Right cardiac atrium (tissue), 5 donors: ENCODE data around the gene INTS7. TPM values are rescaled to one million over a fixed set of nuclear protein-coding genes. Genes with fewer than 3 reads are reported as not detected.
"Not testable (repeated sequence)": the region's sequence is repeated elsewhere in the genome, so short reads cannot be mapped to it uniquely, and the experiment has no call there.

Source experiments
- ATAC-seq, 2 donors: fragments of 200-7000 bp; cut with Tn5 transposase; one replicate each; pipeline versions ENCODE4 v1.8.0 to v1.9.1; 2020; ENCODE audit warnings: moderate library complexity in 2 of 2, mild to moderate bottlenecking in 1 of 2
- DNase-seq, 3 donors: peaks; one replicate each; pipeline ENCODE4 v3.0.0-alpha.2; 2020
- H3K27ac ChIP-seq: one replicate; pipeline ENCODE4 v1.5.1; 2013; ENCODE audit warnings: mild to moderate bottlenecking, low read length, control low read depth, moderate library complexity
- H3K27me3 ChIP-seq: one replicate; pipeline ENCODE4 v1.6.1; 2013; ENCODE audit not compliant: control insufficient read depth, insufficient read depth
- H3K4me1 ChIP-seq: one replicate; pipeline ENCODE4 v1.6.1; 2013; ENCODE audit warnings: low read length; ENCODE audit not compliant: control insufficient read depth, insufficient read depth
- H3K4me3 ChIP-seq: one replicate; pipeline ENCODE4 v1.5.1; 2013; ENCODE audit warnings: low read length, control low read depth
- H3K9me3 ChIP-seq: one replicate; pipeline ENCODE4 v1.6.1; 2013; ENCODE audit warnings: low read length; ENCODE audit not compliant: control insufficient read depth
- WGBS: extraction: QIAGEN DNeasy Blood & Tissue Kit; methylation state at CpG from one replicate; pipeline ENCODE4 v1.1.7; 2013; 5-methylcytosine and 5-hydroxymethylcytosine counted together
- intact Hi-C, 4 donors: fragments of 100-400 bp; cut with DNase I; formaldehyde crosslinking; loops; one replicate each; pipeline versions ENCODE4 v1.11.0 to v1.14.0; 2022 to 2023
- polyA plus RNA-seq: library from polyadenylated mRNA; stranded (reverse); fragments of 200-250 nt; gene quantifications from one replicate; pipeline ENCODE4 v1.2.3, GENCODE V29; 2013
- total RNA-seq, 4 donors: library from RNA; stranded (reverse); fragmentation: NEBNext Ultra II Directional; extraction: Animal tissue kit (Norgen Biotek cat#: 25700); gene quantifications; one replicate each; pipeline ENCODE4 v1.2.1, GENCODE V29; 2021
- donor health status: healthy with polysubstance abuse.
- donor health status: DM: no; HTN: yes; CAD: no.
- donor health status: DM: no; HTN: no; CAD: no.
- donor health status: DM: no; HTN: yes; CAD: no; lungs with severe emphysema.
- donor health status: DM: yes; HTN: yes; CAD: no.

INTS7 gene
- total and polyA plus RNA-seq, 5 donors = 3.6 to 12.2 (median 7.8) TPM

DNA sequence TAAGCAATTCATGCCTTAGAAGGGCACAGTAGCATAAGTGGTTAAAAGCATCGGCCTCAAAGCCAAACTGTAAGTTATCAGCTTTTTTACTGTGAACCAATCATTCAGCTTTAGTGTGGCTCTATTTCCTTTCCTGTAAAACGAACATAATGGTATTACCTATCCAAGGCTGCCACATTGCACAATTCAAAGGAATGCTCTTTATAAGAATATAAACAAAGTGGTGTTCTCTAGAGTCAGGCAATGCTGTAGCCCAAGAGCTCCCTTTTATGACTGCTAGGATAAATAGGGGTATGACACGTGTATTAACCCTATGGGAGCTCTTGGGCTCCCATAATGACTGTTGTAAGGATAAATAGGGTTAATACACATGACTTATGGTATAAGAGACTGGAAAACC is 25.4 kb downstream of the INTS7 start:
- 83% methylated on average over 3 of the region's 3 CpGs for WGBS
- intact Hi-C loops = no loop called here

GRCh38 chr1:212009561-212009960 is 25.8 kb downstream of the INTS7 start:
- Histone ChIP-seq H3K4me1 (no peaks in the 10 kb centered on the region), H3K27ac (no peak overlapping the region), H3K4me3 (no peak overlapping the region), H3K27me3 (no peaks in the 10 kb centered on the region), H3K9me3 (no peaks in the 10 kb centered on the region)
- 97% methylated on average over 1 of the region's 1 CpG for WGBS
- ATAC-seq (no peak), DNase-seq (no peak)
- intact Hi-C loops = loop anchor here in 1 of 4 donors (5.0 kb wide), 1 partner anchor 43 kb away; no protein-coding TSS in a partner anchor

More for the DNA sequence above, 25.4 kb downstream of the INTS7 start:
- H3K9me3 ChIP-seq = no peaks in the 10 kb centered on the region
- no peak for ATAC-seq
- no peak overlapping the region for H3K4me3 ChIP-seq
- H3K4me1 ChIP-seq = no peaks in the 10 kb centered on the region
- H3K27ac ChIP-seq = no peak overlapping the region
- DNase-seq = no peak
- no peaks in the 10 kb centered on the region for H3K27me3 ChIP-seq

DNA sequence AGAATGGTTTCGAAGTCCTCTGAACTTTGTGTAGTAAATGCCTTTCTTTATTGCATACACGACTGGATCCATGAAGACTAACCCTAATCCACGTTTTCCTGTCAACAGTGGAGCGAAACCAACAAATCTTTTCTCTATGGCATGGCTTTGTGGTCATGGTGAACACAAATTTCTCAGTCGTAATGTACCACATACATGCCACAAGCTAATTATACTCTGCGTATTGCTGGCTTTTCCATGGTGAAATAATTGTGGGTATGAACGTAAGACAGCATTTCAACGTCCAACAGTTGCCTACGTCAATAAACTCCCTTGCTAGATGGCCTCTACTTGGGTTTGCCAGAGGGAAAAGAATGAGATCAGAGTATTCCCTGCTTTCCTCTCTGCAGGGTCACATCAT is 27.5 kb downstream of the INTS7 start:
- no peak for DNase-seq

GRCh38 chr1:212007178-212007577 is 28.2 kb downstream of the INTS7 start:
- no peak overlapping the region for H3K4me3 ChIP-seq
- no peaks in the 10 kb centered on the region for H3K9me3 ChIP-seq
- intact Hi-C loops = loop anchor here in 1 of 4 donors (5.0 kb wide), 1 partner anchor 45 kb away; no protein-coding TSS in a partner anchor
- H3K4me1 ChIP-seq = no peaks in the 10 kb centered on the region
- ATAC-seq = no peak
- no peaks in the 10 kb centered on the region for H3K27me3 ChIP-seq
- H3K27ac ChIP-seq = no peak overlapping the region
- no peak for DNase-seq
- WGBS = 94% methylated on average over 4 of the region's 4 CpGs

More for the DNA sequence above, 27.5 kb downstream of the INTS7 start:
- WGBS = 93% methylated on average over 9 of the region's 9 CpGs
- Histone ChIP-seq H3K4me1 (no peaks in the 10 kb centered on the region), H3K27me3 (no peaks in the 10 kb centered on the region), H3K4me3 (no peak overlapping the region), H3K9me3 (no peaks in the 10 kb centered on the region), H3K27ac (no peak overlapping the region)
- intact Hi-C loops = loop anchor here in 1 of 4 donors (5.0 kb wide), 1 partner anchor 44 kb away; no protein-coding TSS in a partner anchor
- no peak for ATAC-seq

GRCh38 chr1:212004895-212005608 is 30.3 kb downstream of the INTS7 start:
- WGBS = 89% methylated on average over 7 of the region's 7 CpGs
- no peak for ATAC-seq
- DNase-seq = no peak
- no peaks in the 10 kb centered on the region for H3K9me3 ChIP-seq
- no peak overlapping the region for H3K4me3 ChIP-seq
- no peaks in the 10 kb centered on the region for H3K4me1 ChIP-seq
- no peak overlapping the region for H3K27ac ChIP-seq
- no peaks in the 10 kb centered on the region for H3K27me3 ChIP-seq
- intact Hi-C loops = loop anchor here in 1 of 4 donors (5.0 kb wide), 1 partner anchor 47 kb away; no protein-coding TSS in a partner anchor

DNA sequence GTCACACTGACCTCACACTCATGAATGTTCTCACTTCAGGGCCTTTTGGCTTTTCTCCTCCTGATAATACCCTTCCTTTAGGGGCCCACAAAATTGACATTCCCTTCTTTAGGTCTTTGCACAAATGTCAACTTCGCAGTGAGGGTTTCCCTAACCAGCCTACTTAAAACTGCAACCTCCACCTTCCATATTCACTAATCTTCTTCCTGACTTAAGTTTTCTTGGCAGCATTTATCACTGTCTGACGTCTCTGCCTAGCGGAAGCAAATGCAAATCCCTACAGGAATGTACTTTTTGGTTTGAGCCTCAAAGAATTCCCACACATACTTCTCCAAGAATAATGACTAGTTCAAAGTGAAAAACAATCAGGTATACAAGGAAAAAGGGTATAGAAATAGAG is 32.8 kb downstream of the INTS7 start:
- H3K9me3 ChIP-seq = no peaks in the 10 kb centered on the region

GRCh38 chr1:211997426-211997825 is 37.9 kb downstream of the INTS7 start:
- H3K4me1 ChIP-seq, DNase-seq, intact Hi-C loops, H3K27me3 ChIP-seq, H3K9me3 ChIP-seq, H3K4me3 ChIP-seq, H3K27ac ChIP-seq, ATAC-seq: not testable (repeated sequence)
- 99% methylated on average over 4 of the region's 4 CpGs for WGBS

More for the DNA sequence above, 32.8 kb downstream of the INTS7 start:
- H3K4me3 ChIP-seq = no peak overlapping the region
- intact Hi-C loops = no loop called here
- WGBS = 74% methylated on average over 3 of the region's 3 CpGs
- no peaks in the 10 kb centered on the region for H3K4me1 ChIP-seq
- no peak overlapping the region for H3K27ac ChIP-seq
- DNase-seq (no peak), ATAC-seq (no peak)
- no peaks in the 10 kb centered on the region for H3K27me3 ChIP-seq

DNA sequence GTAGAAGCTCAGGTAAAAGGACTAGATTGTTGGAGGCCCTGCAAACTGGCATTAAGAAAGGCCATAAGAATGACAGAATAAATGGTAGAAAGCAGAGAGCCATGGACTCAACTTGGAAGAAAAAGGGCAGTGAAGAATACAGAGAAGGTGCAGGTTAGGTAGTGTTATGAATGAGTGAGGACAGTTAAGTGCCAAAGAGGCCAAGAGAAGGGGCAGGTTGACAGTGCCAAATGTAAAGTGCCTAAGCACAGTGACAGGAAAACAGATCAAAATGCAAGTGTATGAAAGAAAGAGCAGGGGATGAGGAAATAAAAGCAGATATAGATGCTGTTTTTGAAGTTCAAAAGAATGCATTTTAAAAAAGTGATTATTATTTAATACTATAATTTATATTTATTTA is 43.7 kb downstream of the INTS7 start:
- DNase-seq = no peak

DNA sequence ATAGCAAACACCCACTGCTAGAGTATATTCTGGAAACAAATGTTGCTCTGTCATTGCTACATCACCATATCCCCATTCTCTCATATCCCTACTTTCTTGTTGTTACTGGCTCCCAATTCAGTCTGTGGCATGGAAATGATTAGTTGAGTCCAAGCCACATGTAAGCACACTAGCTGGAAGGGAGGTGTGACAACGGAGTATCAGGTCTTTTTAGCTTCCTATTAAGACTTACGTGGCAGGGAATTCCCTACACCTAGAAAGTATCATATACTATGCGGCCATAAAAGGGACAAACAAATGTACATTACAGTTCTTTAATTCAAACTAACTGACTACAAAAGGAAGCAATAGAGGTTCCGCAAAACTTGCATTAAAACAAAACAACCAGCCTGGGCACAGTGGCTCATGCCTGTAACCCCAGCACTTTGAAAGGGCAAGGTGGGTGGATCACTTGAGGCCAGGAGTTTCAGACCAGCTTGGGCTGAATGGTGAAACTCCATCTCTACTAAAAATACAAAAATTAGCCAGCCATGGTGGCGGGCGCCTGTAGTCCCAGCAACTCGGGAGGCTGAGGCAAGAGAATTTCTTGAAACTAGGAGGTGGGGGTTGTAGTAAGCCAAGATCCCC is 48.6 kb downstream of the INTS7 start:
- intact Hi-C loops = no loop called here
- DNase-seq (no peak), ATAC-seq (no peak)
- H3K4me3 ChIP-seq = no peak overlapping the region
- 95% methylated on average over 7 of the region's 7 CpGs for WGBS
- H3K9me3 ChIP-seq = no peaks in the 10 kb centered on the region
- no peaks in the 10 kb centered on the region for H3K27me3 ChIP-seq
- H3K27ac ChIP-seq = no peak overlapping the region
- no peaks in the 10 kb centered on the region for H3K4me1 ChIP-seq

More for the DNA sequence above, 43.7 kb downstream of the INTS7 start:
- Histone ChIP-seq H3K27ac (no peak overlapping the region), H3K4me3 (no peak overlapping the region), H3K9me3 (no peaks in the 10 kb centered on the region), H3K4me1 (no peaks in the 10 kb centered on the region), H3K27me3 (no peaks in the 10 kb centered on the region)
- ATAC-seq = no peak
- intact Hi-C loops = no loop called here

GRCh38 chr1:211985556-211986264 is 49.6 kb downstream of the INTS7 start:
- ATAC-seq (no peak), DNase-seq (no peak)
- 96% methylated on average over 4 of the region's 4 CpGs for WGBS
- Histone ChIP-seq H3K4me1 (no peaks in the 10 kb centered on the region), H3K9me3 (no peaks in the 10 kb centered on the region), H3K4me3 (no peak overlapping the region), H3K27me3 (no peaks in the 10 kb centered on the region), H3K27ac (no peak overlapping the region)
- intact Hi-C loops = no loop called here

- Histone ChIP-seq H3K27ac (no peak overlapping the region), H3K4me1 (no peaks in the 10 kb centered on the region), H3K4me3 (no peak overlapping the region), H3K9me3 (no peaks in the 10 kb centered on the region), H3K27me3 (no peaks in the 10 kb centered on the region)
- intact Hi-C loops = no loop called here
- 97% methylated on average over 4 of the region's 4 CpGs for WGBS
- DNase-seq = no peak
- ATAC-seq = no peak
Observed at GRCh38 chr1:211978596-211978995, 56.8 kb downstream of the INTS7 start.
